NT2/D1 (cell line): ENCODE results near the gene WDR45B.
A peak's percentile ranks its signal among the peaks of the same experiment; 100 is the strongest.

Experiments
- DNase-seq: peaks from one replicate; pipeline ENCODE4 v3.0.0-alpha.2; 2011; ENCODE audit warnings: low read depth, low spot score
- H3K27me3 ChIP-seq: 2 replicates; pipeline ENCODE4 v1.6.0; 2011; ENCODE audit warnings: mild to moderate bottlenecking; ENCODE audit not compliant: insufficient read length, insufficient read depth
- H3K36me3 ChIP-seq: 2 replicates; pipeline ENCODE4 v1.6.1; 2011; ENCODE audit warnings: mild to moderate bottlenecking, low read length, mixed read lengths; ENCODE audit not compliant: insufficient read depth, insufficient read length
- H3K4me1 ChIP-seq: 2 replicates; pipeline ENCODE4 v1.5.1; 2011; ENCODE audit not compliant: insufficient read depth, insufficient read length
- H3K4me3 ChIP-seq: 2 replicates; pipeline ENCODE4 v1.5.1; 2011; ENCODE audit warnings: low read depth; ENCODE audit not compliant: insufficient read length
- H3K9ac ChIP-seq: 2 replicates; pipeline ENCODE4 v1.6.0; 2011; ENCODE audit warnings: low read depth; ENCODE audit not compliant: insufficient read length
- H3K9me3 ChIP-seq: 2 replicates; pipeline ENCODE4 v1.5.1; 2011; ENCODE audit warnings: mild to moderate bottlenecking, low read length; ENCODE audit not compliant: insufficient read depth
- SUZ12 ChIP-seq: IDR thresholded peaks from 2 replicates; pipeline ENCODE4 v1.6.1; 2011; ENCODE audit not compliant: insufficient read length, insufficient read depth; ENCODE audit errors: extremely low read depth
- YY1 ChIP-seq: IDR thresholded peaks from 2 replicates; pipeline ENCODE4 v1.6.1; 2011; ENCODE audit not compliant: insufficient read length, insufficient read depth
- ZNF274 ChIP-seq: IDR thresholded peaks from 2 replicates; pipeline ENCODE4 v1.6.1; 2011; ENCODE audit warnings: mild to moderate bottlenecking, low read depth, low read length

WDR45B gene

GRCh38 chr17:82675476-82676245 lies 27.4 kb upstream of the WDR45B start:
- H3K27me3 ChIP-seq: no peaks in the 10 kb centered on the region
- TF ChIP-seq SUZ12: no peak
- no peak for TF ChIP-seq ZNF274
- TF ChIP-seq YY1: no peak
- no peak for DNase-seq
- H3K9ac ChIP-seq: no peak overlapping the region
- H3K36me3 ChIP-seq: no peaks in the 10 kb centered on the region
- H3K4me1 ChIP-seq: peaks cover 3% of the 10 kb centered on the region
- H3K9me3 ChIP-seq: no peaks in the 10 kb centered on the region
- H3K4me3 ChIP-seq: no peak overlapping the region

DNA sequence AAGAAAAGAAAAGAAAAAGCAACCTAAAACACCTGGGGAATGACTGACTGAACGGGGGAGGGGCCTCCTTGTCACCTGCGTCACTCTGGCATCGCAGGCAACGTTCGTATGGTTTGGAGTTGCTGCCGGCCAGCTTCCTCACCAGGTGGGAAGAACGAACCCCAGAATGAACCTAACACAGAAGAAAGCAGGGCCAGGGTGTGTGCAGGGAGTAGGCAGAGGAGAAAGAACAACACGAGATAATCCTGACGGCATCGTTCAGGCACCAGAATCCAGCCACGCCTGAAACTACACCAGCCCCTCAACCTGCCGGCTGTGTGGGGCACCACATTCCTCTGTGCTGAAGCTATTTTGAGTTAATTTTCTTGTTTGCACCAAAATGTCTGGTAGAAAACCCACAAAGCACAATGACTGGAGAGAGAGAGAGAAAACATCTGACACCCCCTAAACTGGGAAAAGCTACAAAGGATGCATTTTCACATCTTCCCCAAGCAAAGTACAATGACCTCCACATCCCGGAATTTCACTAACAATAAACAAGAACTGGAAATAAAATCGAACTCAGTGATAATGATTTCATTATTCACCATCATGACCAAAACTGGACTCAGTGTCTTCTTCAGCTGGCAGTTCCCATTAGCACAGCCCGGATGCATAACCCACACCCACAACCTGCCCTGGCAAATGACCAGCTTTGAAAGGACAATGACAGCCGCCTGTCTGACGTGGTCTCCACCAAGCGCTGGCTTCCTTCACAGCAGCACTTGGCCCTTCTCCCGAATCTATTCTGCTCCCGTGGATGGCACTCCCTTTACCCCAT lies 26.6 kb upstream of the WDR45B start:
- TF ChIP-seq YY1 (no peak), SUZ12 (no peak), ZNF274 (no peak)
- Histone ChIP-seq H3K36me3 (no peaks in the 10 kb centered on the region), H3K9ac (no peak overlapping the region), H3K27me3 (no peaks in the 10 kb centered on the region), H3K9me3 (no peaks in the 10 kb centered on the region), H3K4me1 (peaks cover 3% of the 10 kb centered on the region), H3K4me3 (no peak overlapping the region)
- no peak for DNase-seq

DNA sequence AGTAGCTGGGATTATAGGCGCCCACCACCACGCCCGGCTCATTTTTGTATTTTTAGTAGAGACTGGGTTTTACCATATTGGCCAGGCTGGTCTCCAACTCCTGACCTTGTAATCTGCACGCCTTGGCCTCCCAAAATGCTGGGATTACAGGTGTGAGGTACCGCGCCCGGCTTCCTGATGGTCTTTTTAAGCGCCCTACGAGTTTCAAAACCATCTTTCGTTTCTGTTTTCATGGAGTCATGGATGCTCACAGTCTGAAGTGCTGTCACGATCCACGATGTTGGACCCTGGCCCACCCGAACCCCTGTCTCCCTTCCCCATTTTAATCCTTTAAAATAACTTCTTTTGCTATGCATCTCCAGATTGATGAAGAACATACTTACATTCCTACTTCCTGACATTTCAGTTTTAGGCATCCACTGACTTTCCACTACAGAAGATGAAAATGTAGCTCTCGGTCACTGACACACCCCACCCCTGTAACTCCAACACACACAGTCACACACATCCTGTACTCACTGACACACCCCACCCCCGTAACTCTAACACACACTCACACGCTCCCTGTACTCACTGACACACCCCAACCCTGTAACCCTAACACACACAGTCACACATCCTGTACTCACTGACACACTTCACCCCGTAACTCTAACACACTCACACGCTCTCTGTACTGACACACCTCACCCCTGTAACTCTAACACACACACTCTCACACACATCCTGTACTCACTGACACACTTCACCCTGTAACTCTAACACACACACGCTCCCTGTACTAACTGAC lies 22.6 kb upstream of the WDR45B start:
- Histone ChIP-seq H3K9ac (no peak overlapping the region), H3K36me3 (no peaks in the 10 kb centered on the region), H3K4me1 (peaks cover 7% of the 10 kb centered on the region), H3K27me3 (no peaks in the 10 kb centered on the region), H3K9me3 (no peaks in the 10 kb centered on the region), H3K4me3 (no peak overlapping the region)
- no peak for TF ChIP-seq ZNF274
- TF ChIP-seq SUZ12: no peak
- no peak for TF ChIP-seq YY1
- no peak for DNase-seq

- DNase-seq: peak; percentile 27
- TF ChIP-seq SUZ12: no peak
- no peak for TF ChIP-seq YY1
- no peak for TF ChIP-seq ZNF274
- Histone ChIP-seq H3K9ac (peak overlapping the region; percentile 76), H3K4me1 (peaks cover 13% of the 10 kb centered on the region), H3K27me3 (no peaks in the 10 kb centered on the region), H3K36me3 (no peaks in the 10 kb centered on the region), H3K4me3 (peak overlapping the region; percentile 24), H3K9me3 (no peaks in the 10 kb centered on the region)
These were observed 20.4 kb upstream of the WDR45B start for GRCh38 chr17:82668631-82669099.

DNA sequence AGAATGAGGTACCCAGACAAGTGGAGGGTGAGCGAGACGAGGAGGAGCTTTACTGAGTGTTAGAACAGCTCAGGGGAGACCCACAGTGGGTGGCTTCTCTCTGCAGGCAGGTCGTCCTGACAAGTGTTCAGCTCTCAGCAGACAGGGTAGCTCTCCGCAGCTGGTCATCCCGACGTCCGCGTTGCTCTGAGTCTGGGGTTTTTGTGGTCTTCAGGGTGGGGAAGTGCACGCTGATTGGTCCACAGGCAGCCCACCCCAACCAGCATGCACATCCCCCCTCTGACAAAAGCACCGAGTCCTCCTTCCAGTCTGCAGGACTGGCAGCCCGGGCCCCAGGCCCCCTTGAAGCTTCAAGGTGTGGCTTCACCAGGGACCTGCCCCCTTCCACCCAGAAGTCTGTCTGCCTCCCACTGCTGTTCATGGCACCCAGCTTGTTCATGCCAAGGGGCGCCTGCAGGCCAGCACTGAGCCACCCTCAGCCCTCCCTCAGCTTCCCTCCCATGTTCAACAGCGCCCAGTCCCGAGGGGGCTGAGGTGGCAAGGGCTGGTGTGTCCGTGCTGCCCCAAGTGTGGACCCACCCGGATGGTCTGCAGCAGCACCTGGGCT lies 19.9 kb upstream of the WDR45B start:
- H3K4me1 ChIP-seq: peaks cover 13% of the 10 kb centered on the region
- no peak for DNase-seq
- H3K9ac ChIP-seq: peak overlapping the region; percentile 58
- no peaks in the 10 kb centered on the region for H3K27me3 ChIP-seq
- H3K9me3 ChIP-seq: no peaks in the 10 kb centered on the region
- no peak overlapping the region for H3K4me3 ChIP-seq
- TF ChIP-seq YY1 (no peak), ZNF274 (no peak), SUZ12 (no peak)
- no peaks in the 10 kb centered on the region for H3K36me3 ChIP-seq

DNA sequence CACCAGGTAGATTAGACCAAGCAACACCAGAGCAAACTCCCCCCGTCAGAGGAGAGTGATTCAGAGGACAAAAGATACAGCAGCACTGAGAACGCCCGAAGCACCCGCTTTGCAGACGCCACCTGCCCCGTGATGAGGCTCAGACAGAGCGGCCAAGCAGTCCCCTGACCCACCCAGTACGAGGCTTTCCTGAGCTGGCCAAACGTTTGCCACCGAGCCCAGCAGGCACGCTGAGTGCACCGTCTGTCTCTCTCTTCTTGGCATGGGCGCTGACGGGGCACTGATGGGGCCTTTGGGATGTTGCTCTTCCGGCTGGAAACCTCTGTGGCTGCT lies 19.4 kb upstream of the WDR45B start:
- TF ChIP-seq ZNF274 (no peak), SUZ12 (no peak), YY1 (no peak)
- Histone ChIP-seq H3K9me3 (no peaks in the 10 kb centered on the region), H3K27me3 (no peaks in the 10 kb centered on the region), H3K36me3 (no peaks in the 10 kb centered on the region), H3K4me1 (peaks cover 13% of the 10 kb centered on the region), H3K9ac (no peak overlapping the region), H3K4me3 (no peak overlapping the region)
- DNase-seq: no peak
